Measurements from ENCODE around the gene GUCY1B1. TPM values are rescaled to one million over a fixed set of nuclear protein-coding genes. Genes with fewer than 3 reads are reported as not detected.

Gene GUCY1B1
- total and polyA plus RNA-seq, 2 experiments from 2014 or later, result 8.6 to 16.7 TPM

- TF ChIP-seq CTCF (IDR thresholded peaks at IDR 0.05; ENCODE audit: poor library complexity), result no peak
- TF ChIP-seq EZH2 (IDR thresholded peaks at IDR 0.05; ENCODE audit: borderline replicate concordance), result no peak
- TF ChIP-seq EZH2phosphoT487 (IDR thresholded peaks at IDR 0.05; ENCODE audit: low read depth, severe bottlenecking, unreplicated experiment), result no peak
- peaks cover 13% of the 10 kb centered on the region for H3K4me1 ChIP-seq (ENCODE audit: insufficient read depth)
- 91% methylated on average over 4 of the region's 4 CpGs for WGBS (ENCODE audit: low lambda C conversion rate, missing lambda C conversion rate)
Measured at GRCh38 chr4:155781249-155781831, 22.5 kb downstream of the GUCY1B1 start.

GRCh38 chr4:155784637-155785036 is 25.8 kb downstream of the GUCY1B1 start:
- Histone ChIP-seq H3K4me3 (no peak overlapping the region), H2AFZ (no peak overlapping the region), H3K9me2 (replicated peaks; ENCODE audit: insufficient read depth) (no peaks in the 10 kb centered on the region), H4K20me1 (ENCODE audit: insufficient read depth, poor library complexity, severe bottlenecking) (no peaks in the 10 kb centered on the region), H3K36me3 (replicated peaks; ENCODE audit: insufficient read depth, low read depth) (no peaks in the 10 kb centered on the region), H3K4me1 (ENCODE audit: insufficient read depth) (no peaks in the 10 kb centered on the region), H3K27ac (no peak overlapping the region), H3K9me3 (ENCODE audit: low read depth) (no peaks in the 10 kb centered on the region), H3K27me3 (no peaks in the 10 kb centered on the region), H3K79me2 (no peaks in the 10 kb centered on the region), H3K4me2 (no peak overlapping the region)
- TF ChIP-seq CTCF (IDR thresholded peaks at IDR 0.05; ENCODE audit: poor library complexity) (no peak), EZH2phosphoT487 (IDR thresholded peaks at IDR 0.05; ENCODE audit: low read depth, severe bottlenecking, unreplicated experiment) (no peak), EZH2 (IDR thresholded peaks at IDR 0.05; ENCODE audit: borderline replicate concordance) (no peak)
- 51% methylated on average over 1 of the region's 1 CpG for WGBS (ENCODE audit: low lambda C conversion rate, missing lambda C conversion rate)
- no peak for DNase-seq (ENCODE audit: low spot score)

More at GRCh38 chr4:155781249-155781831, 22.5 kb downstream of the GUCY1B1 start:
- Histone ChIP-seq H2AFZ (no peak overlapping the region), H3K27me3 (no peaks in the 10 kb centered on the region), H3K79me2 (no peaks in the 10 kb centered on the region), H3K36me3 (replicated peaks; ENCODE audit: insufficient read depth, low read depth) (no peaks in the 10 kb centered on the region), H3K9me3 (ENCODE audit: low read depth) (no peaks in the 10 kb centered on the region), H3K4me3 (no peak overlapping the region), H3K9me2 (replicated peaks; ENCODE audit: insufficient read depth) (no peaks in the 10 kb centered on the region), H3K4me2 (no peak overlapping the region), H4K20me1 (ENCODE audit: insufficient read depth, poor library complexity, severe bottlenecking) (no peaks in the 10 kb centered on the region), H3K27ac (no peak overlapping the region)
- DNase-seq (ENCODE audit: low spot score), result no peak

GRCh38 chr4:155785828-155786227 is 27.0 kb downstream of the GUCY1B1 start:
- 85% methylated on average over 1 of the region's 1 CpG for WGBS (ENCODE audit: low lambda C conversion rate, missing lambda C conversion rate)
- no peaks in the 10 kb centered on the region for H3K9me2 ChIP-seq (replicated peaks; ENCODE audit: insufficient read depth)
- no peak for DNase-seq (ENCODE audit: low spot score)
- no peak overlapping the region for H3K4me3 ChIP-seq
- no peaks in the 10 kb centered on the region for H3K27me3 ChIP-seq
- TF ChIP-seq EZH2 (IDR thresholded peaks at IDR 0.05; ENCODE audit: borderline replicate concordance) (no peak), CTCF (IDR thresholded peaks at IDR 0.05; ENCODE audit: poor library complexity) (no peak), EZH2phosphoT487 (IDR thresholded peaks at IDR 0.05; ENCODE audit: low read depth, severe bottlenecking, unreplicated experiment) (no peak)
- no peaks in the 10 kb centered on the region for H3K9me3 ChIP-seq (ENCODE audit: low read depth)
- no peak overlapping the region for H3K27ac ChIP-seq
- no peaks in the 10 kb centered on the region for H3K36me3 ChIP-seq (replicated peaks; ENCODE audit: insufficient read depth, low read depth)
- H4K20me1 ChIP-seq (ENCODE audit: insufficient read depth, poor library complexity, severe bottlenecking), result no peaks in the 10 kb centered on the region
- no peak overlapping the region for H3K4me2 ChIP-seq
- H3K79me2 ChIP-seq, result no peaks in the 10 kb centered on the region
- H3K4me1 ChIP-seq (ENCODE audit: insufficient read depth), result no peaks in the 10 kb centered on the region
- H2AFZ ChIP-seq, result no peak overlapping the region

All from hepatocyte (in vitro differentiated cells).